Measurements from ENCODE around the gene MYO18A. TPM values are rescaled to one million over a fixed set of nuclear protein-coding genes. Genes with fewer than 3 reads are reported as not detected.

Gene MYO18A
- total RNA-seq, 1 experiment from 2014 or later, result 37.2 TPM

GRCh38 chr17:29219378-29220047 is 39.3 kb upstream of the MYO18A start:
- H3K4me1 ChIP-seq (ENCODE audit: control insufficient read depth in 1 of 2, insufficient read depth in 2 of 2, low read length in 2 of 2), result peaks cover 0 to 9% of the 10 kb centered on the region in 2 experiments; a peak in 1 of 4 replicates
- CTCF ChIA-PET, result interaction anchor here (0.7 to 5.6 kb wide), 13 partner anchors 10 to 254 kb away, joined by 3 to 127 read pairs (median 6); partner anchors contain the start of gene MYO18A
- POLR2A ChIA-PET, result interaction anchor here (1.0 kb wide), 1 partner anchor 75 kb away, joined by 4 read pairs; the partner anchor contains the start of gene NUFIP2
- H3K4me2 ChIP-seq (ENCODE audit: low read length), result no peak overlapping the region
- TF ChIP-seq CTCF (IDR thresholded peaks at IDR 0.05 in 2 of 3, conservative IDR thresholded peaks at IDR 0.05 in 1 of 3; ENCODE audit: borderline replicate concordance in 1 of 3, insufficient read depth in 1 of 3, low read depth in 2 of 3, low read length in 2 of 3) (peak; percentile 93 to 98 (median 97)), RAD21 (IDR thresholded peaks at IDR 0.05; ENCODE audit: low read depth) (peak; percentile 90)
- TF ChIP-seq, protein P1, sequence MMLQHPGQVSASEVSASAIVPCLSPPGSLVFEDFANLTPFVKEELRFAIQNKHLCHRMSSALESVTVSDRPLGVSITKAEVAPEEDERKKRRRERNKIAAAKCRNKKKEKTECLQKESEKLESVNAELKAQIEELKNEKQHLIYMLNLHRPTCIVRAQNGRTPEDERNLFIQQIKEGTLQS (IDR thresholded peaks at IDR 0.05), result no peak
- BruUV-seq (replicated peaks), result no TSS peak
- no peak overlapping the region for H3K9ac ChIP-seq (ENCODE audit: low read length)
- intact Hi-C loops (cut with micrococcal nuclease), result loop anchor here (1.0 kb wide), 1 partner anchor 68 kb away; no protein-coding TSS in a partner anchor
- 0 out of 2 replicates have a peak overlapping the region, but pooled peaks have one; percentile 3 for H3K27ac ChIP-seq (ENCODE audit: low read depth, low read length)
- H4K20me1 ChIP-seq (ENCODE audit: insufficient read depth), result no peaks in the 10 kb centered on the region
- H3K4me3 ChIP-seq (replicated peaks in 1 of 2; ENCODE audit: low read depth in 1 of 2, low read length in 2 of 2), result no peak overlapping the region
- no peaks in the 10 kb centered on the region for H3K9me2 ChIP-seq (ENCODE audit: insufficient read depth)
- no peaks in the 10 kb centered on the region for H3K9me3 ChIP-seq (ENCODE audit: control insufficient read depth in 1 of 2, insufficient read depth in 1 of 2, low read depth in 1 of 2, low read length in 2 of 2)
- peak; percentile 98 for ATAC-seq
- peaks cover 16% of the 10 kb centered on the region; the same call in 1 of the 2 replicates for H3K79me2 ChIP-seq (ENCODE audit: insufficient read depth, low read length)
- H3K36me3 ChIP-seq (ENCODE audit: control insufficient read depth in 1 of 2, insufficient read depth in 2 of 2, low read length in 2 of 2), result no peaks in the 10 kb centered on the region
- RAD21 ChIA-PET (ENCODE audit: low non-redundant PET in 1 of 2, low total read pairs in 2 of 2, uncharacterized antibody in 2 of 2, unreplicated experiment in 2 of 2), result interaction anchor here (1.0 to 2.2 kb wide), 5 partner anchors 70 to 95 kb away, joined by 3 to 10 read pairs (median 4); no protein-coding TSS in a partner anchor
- no peaks in the 10 kb centered on the region for H3K27me3 ChIP-seq (ENCODE audit: insufficient read depth, low read length)
- DNase-seq (ENCODE audit: low read depth, low spot score), result peak; percentile 63
- H2AFZ ChIP-seq (ENCODE audit: low read depth, low read length, poor library complexity, severe bottlenecking), result no peak overlapping the region

DNA sequence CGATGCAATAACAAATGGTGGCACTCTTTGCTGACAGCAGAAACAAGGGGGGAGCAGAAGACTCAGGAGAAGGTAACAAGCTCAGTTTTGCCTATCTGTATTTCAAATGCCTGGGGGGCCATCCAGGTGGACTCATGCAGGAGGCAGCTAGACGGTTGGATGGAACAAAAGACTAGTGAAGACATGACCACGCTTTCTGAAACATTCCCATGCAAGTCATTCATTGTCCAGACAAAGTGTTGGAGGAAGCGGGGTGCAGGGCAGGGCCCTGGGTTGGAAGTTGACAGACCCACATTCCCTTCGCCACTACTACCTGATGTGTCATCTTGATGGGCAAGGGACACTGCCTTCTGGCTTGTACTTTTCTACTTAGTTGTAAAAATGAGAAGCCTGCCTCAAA is 36.7 kb upstream of the MYO18A start:
- no peak overlapping the region for H3K9ac ChIP-seq (ENCODE audit: low read length)
- ATAC-seq (no peak), DNase-seq (ENCODE audit: low read depth, low spot score) (no peak)
- BruUV-seq (replicated peaks), result no TSS peak
- ChIA-PET POLR2A (no interaction called here), CTCF (interaction anchor here (1.5 to 5.6 kb wide), 3 partner anchors 37 to 93 kb away, joined by 3 to 127 read pairs (median 5); partner anchors contain the start of gene MYO18A), RAD21 (ENCODE audit: low non-redundant PET in 1 of 2, low total read pairs in 2 of 2, uncharacterized antibody in 2 of 2, unreplicated experiment in 2 of 2) (no interaction called here)
- H3K4me2 ChIP-seq (ENCODE audit: low read length), result no peak overlapping the region
- no peaks in the 10 kb centered on the region for H3K9me2 ChIP-seq (ENCODE audit: insufficient read depth)
- H3K4me3 ChIP-seq (replicated peaks in 1 of 2; ENCODE audit: low read depth in 1 of 2, low read length in 2 of 2), result no peak overlapping the region
- intact Hi-C loops (cut with micrococcal nuclease), result no loop called here
- peaks cover 8% of the 10 kb centered on the region; the same call in 1 of the 2 replicates for H3K79me2 ChIP-seq (ENCODE audit: insufficient read depth, low read length)
- no peaks in the 10 kb centered on the region for H3K27me3 ChIP-seq (ENCODE audit: insufficient read depth, low read length)
- no peaks in the 10 kb centered on the region for H3K9me3 ChIP-seq (ENCODE audit: control insufficient read depth in 1 of 2, insufficient read depth in 1 of 2, low read depth in 1 of 2, low read length in 2 of 2)
- H3K36me3 ChIP-seq (ENCODE audit: control insufficient read depth in 1 of 2, insufficient read depth in 2 of 2, low read length in 2 of 2), result no peaks in the 10 kb centered on the region
- H3K4me1 ChIP-seq (ENCODE audit: control insufficient read depth in 1 of 2, insufficient read depth in 2 of 2, low read length in 2 of 2), result peaks cover 0 to 9% of the 10 kb centered on the region in 2 experiments; a peak in 1 of 4 replicates
- no peaks in the 10 kb centered on the region for H4K20me1 ChIP-seq (ENCODE audit: insufficient read depth)
- H2AFZ ChIP-seq (ENCODE audit: low read depth, low read length, poor library complexity, severe bottlenecking), result no peak overlapping the region
- H3K27ac ChIP-seq (ENCODE audit: low read depth, low read length), result no peak overlapping the region
- no peak for TF ChIP-seq RAD21 (IDR thresholded peaks at IDR 0.05; ENCODE audit: low read depth)
- no peak for TF ChIP-seq ZFX (IDR thresholded peaks at IDR 0.05)
- TF ChIP-seq CTCF (IDR thresholded peaks at IDR 0.05 in 2 of 3, conservative IDR thresholded peaks at IDR 0.05 in 1 of 3; ENCODE audit: borderline replicate concordance in 1 of 3, insufficient read depth in 1 of 3, low read depth in 2 of 3, low read length in 2 of 3), result no peak
- TF ChIP-seq SRF (IDR thresholded peaks at IDR 0.05; ENCODE audit: low read depth), result no peak
- no peak for TF ChIP-seq CBX3 (IDR thresholded peaks at IDR 0.05; ENCODE audit: low read depth)
- TF ChIP-seq ZBTB33 (IDR thresholded peaks at IDR 0.05; ENCODE audit: extremely low read depth, insufficient replicate concordance, low read length), result no peak
- no peak for TF ChIP-seq POLR2A (IDR thresholded peaks at IDR 0.05; ENCODE audit: borderline replicate concordance, extremely low read depth, insufficient read depth, insufficient read length)
- no peak for TF ChIP-seq YY1 (IDR thresholded peaks at IDR 0.05; ENCODE audit: extremely low read depth, insufficient replicate concordance, low read depth, low read length)
- no peak for TF ChIP-seq FOSL1 (IDR thresholded peaks at IDR 0.05; ENCODE audit: low read depth)

All from HCT116 (cell line).